Gastrocnemius medialis (tissue), 4 donors: Measurements from ENCODE around the gene SGTA. TPM values are rescaled to one million over a fixed set of nuclear protein-coding genes. Genes with fewer than 3 reads are reported as not detected.

Experiments used
- ATAC-seq, 2 donors: fragments of 150-250 bp; one replicate each; pipeline ENCODE4 v1.9.1; 2016
- DNase-seq, 2 donors: peaks; one replicate each; pipeline ENCODE4 v3.0.0-alpha.2; 2019
- H3K27ac ChIP-seq, 4 donors: fragments of 200-600 bp; sonication (generic); 1 replicate in 1 of 4; 2 replicates in 3 of 4; pipeline ENCODE4 v1.5.1; 2016 to 2018; ENCODE audit warnings: mild to moderate bottlenecking in 2 of 4, moderate library complexity in 1 of 4
- H3K27me3 ChIP-seq, 3 donors: fragments of 200-600 bp; sonication (generic) in 2 of 3; 1 replicate in 1 of 3; 2 replicates in 2 of 3; pipeline versions ENCODE4 v1.5.1 to v1.6.0; 2016 to 2019; ENCODE audit warnings: mild to moderate bottlenecking in 1 of 3, moderate library complexity in 1 of 3
- H3K36me3 ChIP-seq, 2 donors: fragments of 200-600 bp; sonication (generic) in 1 of 2; one replicate each; pipeline ENCODE4 v1.5.1; 2017 to 2018
- H3K4me1 ChIP-seq, 2 donors: fragments of 200-600 bp; sonication (generic) in 1 of 2; one replicate each; pipeline ENCODE4 v1.5.1; 2016 to 2017; ENCODE audit warnings: mild to moderate bottlenecking in 2 of 2
- H3K4me3 ChIP-seq, 4 donors: fragments of 200-600 bp; sonication (generic) in 3 of 4; 1 replicate in 1 of 4; 2 replicates in 3 of 4; pipeline ENCODE4 v1.5.1; 2016 to 2019; ENCODE audit warnings: mild to moderate bottlenecking in 2 of 4
- H3K9me3 ChIP-seq, 3 donors: fragments of 200-600 bp; sonication (generic) in 2 of 3; 1 replicate in 1 of 3; 2 replicates in 2 of 3; pipeline ENCODE4 v1.5.1; 2016 to 2019
- CTCF ChIP-seq, 5 experiments: fragments of 450-650 bp in 3 of 5; fragments of 200-600 bp in 2 of 5; sonication (generic) in 2 of 5; IDR thresholded peaks in 4 of 5; conservative IDR thresholded peaks in 1 of 5; 1 replicate in 4 of 5; 2 replicates in 1 of 5; pipeline ENCODE4 v1.5.1; 2016 to 2019; ENCODE audit warnings: antibody characterized with exemption in 5 of 5, mild to moderate bottlenecking in 3 of 5, moderate library complexity in 3 of 5
- POLR2A ChIP-seq, 2 donors: fragments of 450-650 bp; IDR thresholded peaks; one replicate each; pipeline ENCODE4 v1.6.1; 2017; ENCODE audit warnings: antibody characterized with exemption in 2 of 2, mild to moderate bottlenecking in 2 of 2, moderate library complexity in 2 of 2
- in situ Hi-C, 4 donors: fragments of 200-750 bp; cut with MboI; loops; one replicate each; pipeline versions ENCODE4 v1.15.0 to v1.8.0; 2017; ENCODE audit warnings: low sequenced_read_pairs in 4 of 4
- intact Hi-C: fragments of 100-400 bp; cut with DNase I; formaldehyde crosslinking; loops from one replicate; pipeline ENCODE4 v1.15.1; 2023; ENCODE audit warnings: low total_unique reads
- total RNA-seq, 4 donors: library from RNA; depleted of rRNA; stranded (reverse); fragments of >200 nt; gene quantifications; one replicate each; pipeline versions ENCODE4 v1.1.0 to v1.2.3, GENCODE V29; 2016

The SGTA gene
- total RNA-seq, 4 donors from 2014 or later: 70.0 to 114 (median 91.2) TPM

- peaks cover 0 to 69% of the 10 kb centered on the region in 2 donors for H3K36me3 ChIP-seq
Measured at GRCh38 chr19:2756477-2756876, 26.6 kb downstream of the SGTA start.

GRCh38 chr19:2755811-2756210, 27.3 kb downstream of the SGTA start:
- TF ChIP-seq CTCF (IDR thresholded peaks at IDR 0.05 in 4 of 5, conservative IDR thresholded peaks at IDR 0.05 in 1 of 5) (no peak), POLR2A (IDR thresholded peaks at IDR 0.05) (no peak)
- intact Hi-C loops: no loop called here
- no peak overlapping the region for H3K4me3 ChIP-seq
- DNase-seq (no peak), ATAC-seq (no peak)
- H3K9me3 ChIP-seq: no peaks in the 10 kb centered on the region
- H3K4me1 ChIP-seq: no peaks in the 10 kb centered on the region
- H3K36me3 ChIP-seq: peaks cover 0 to 63% of the 10 kb centered on the region in 2 donors
- no peak overlapping the region for H3K27ac ChIP-seq
- in situ Hi-C loops: no loop called here
- H3K27me3 ChIP-seq: no peaks in the 10 kb centered on the region

More at GRCh38 chr19:2756477-2756876, 26.6 kb downstream of the SGTA start:
- ATAC-seq: no peak
- DNase-seq: no peak
- H3K4me3 ChIP-seq: no peak overlapping the region
- no peak for TF ChIP-seq POLR2A (IDR thresholded peaks at IDR 0.05)
- no peak for TF ChIP-seq CTCF (IDR thresholded peaks at IDR 0.05 in 4 of 5, conservative IDR thresholded peaks at IDR 0.05 in 1 of 5)
- H3K9me3 ChIP-seq: no peaks in the 10 kb centered on the region
- intact Hi-C loops (no loop called here), in situ Hi-C loops (no loop called here)
- H3K4me1 ChIP-seq: no peaks in the 10 kb centered on the region
- H3K27me3 ChIP-seq: no peaks in the 10 kb centered on the region
- H3K27ac ChIP-seq: no peak overlapping the region

DNA sequence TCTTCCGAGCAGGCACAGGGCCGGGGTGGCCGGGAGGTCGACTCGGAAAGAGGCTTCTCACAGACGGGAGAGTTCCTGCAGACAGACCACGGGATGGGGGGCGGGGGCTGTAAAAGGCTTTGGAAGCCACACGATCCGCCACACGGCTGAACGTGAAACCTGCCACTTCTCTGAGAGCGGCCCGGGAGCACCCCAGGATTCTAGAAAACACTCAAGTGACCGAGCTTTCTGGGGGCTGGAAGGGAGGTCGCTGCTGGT, 27.7 kb downstream of the SGTA start:
- intact Hi-C loops (no loop called here), in situ Hi-C loops (no loop called here)
- no peak overlapping the region for H3K4me3 ChIP-seq
- DNase-seq (no peak), ATAC-seq (no peak)
- no peaks in the 10 kb centered on the region for H3K4me1 ChIP-seq
- peaks cover 0 to 60% of the 10 kb centered on the region in 2 donors for H3K36me3 ChIP-seq
- H3K9me3 ChIP-seq: no peaks in the 10 kb centered on the region
- no peaks in the 10 kb centered on the region for H3K27me3 ChIP-seq
- H3K27ac ChIP-seq: no peak overlapping the region
- TF ChIP-seq CTCF (IDR thresholded peaks at IDR 0.05 in 4 of 5, conservative IDR thresholded peaks at IDR 0.05 in 1 of 5) (no peak), POLR2A (IDR thresholded peaks at IDR 0.05) (no peak)

- no peaks in the 10 kb centered on the region for H3K9me3 ChIP-seq
- TF ChIP-seq POLR2A (IDR thresholded peaks at IDR 0.05) (no peak), CTCF (IDR thresholded peaks at IDR 0.05 in 4 of 5, conservative IDR thresholded peaks at IDR 0.05 in 1 of 5) (no peak)
- peaks cover 0 to 60% of the 10 kb centered on the region in 2 donors for H3K36me3 ChIP-seq
- in situ Hi-C loops (loop anchor here in 1 of 4 donors (5.0 kb wide), 1 partner anchor 103 kb away; no protein-coding TSS in a partner anchor), intact Hi-C loops (no loop called here)
- H3K27me3 ChIP-seq: no peaks in the 10 kb centered on the region
- DNase-seq: no peak
- no peak for ATAC-seq
- no peak overlapping the region for H3K4me3 ChIP-seq
- no peak overlapping the region for H3K27ac ChIP-seq
- no peaks in the 10 kb centered on the region for H3K4me1 ChIP-seq
Measured at GRCh38 chr19:2754659-2755447, 28.2 kb downstream of the SGTA start.
